GM23248 (cell line): ENCODE data around the gene CDH10. TPM values are rescaled to one million over a fixed set of nuclear protein-coding genes. Genes with fewer than 3 reads are reported as not detected.

Experiments
- DNase-seq: peaks from one replicate; pipeline ENCODE4 v3.0.0-alpha.2; 2015
- H2AFZ ChIP-seq: fragments of 200-600 bp; sonication (generic); 2 replicates; pipeline ENCODE4 v1.6.1; 2016; ENCODE audit warnings: antibody characterized with exemption
- H3F3A ChIP-seq: fragments of 200-600 bp; sonication (generic); 2 replicates; pipeline ENCODE4 v1.6.1; 2016; ENCODE audit warnings: mild to moderate bottlenecking, antibody characterized with exemption, mixed run types; ENCODE audit not compliant: insufficient read depth
- H3K27ac ChIP-seq: fragments of 200-600 bp; sonication (generic); 2 replicates; pipeline ENCODE4 v1.5.1; 2016; ENCODE audit warnings: mild to moderate bottlenecking
- H3K27me3 ChIP-seq: fragments of 200-600 bp; sonication (generic); replicated peaks from 2 replicates; pipeline ENCODE4 v1.6.1; 2016; ENCODE audit warnings: mild to moderate bottlenecking; ENCODE audit not compliant: insufficient read depth
- H3K36me3 ChIP-seq: fragments of 200-600 bp; sonication (generic); 2 replicates; pipeline ENCODE4 v1.6.1; 2016; ENCODE audit warnings: low read depth, mild to moderate bottlenecking
- H3K4me1 ChIP-seq: fragments of 200-600 bp; sonication (generic); 2 replicates; pipeline ENCODE4 v1.6.1; 2016; ENCODE audit warnings: mild to moderate bottlenecking; ENCODE audit not compliant: insufficient read depth
- H3K4me2 ChIP-seq: fragments of 200-600 bp; sonication (generic); one replicate; pipeline ENCODE4 v1.6.1; 2016; ENCODE audit warnings: mild to moderate bottlenecking; ENCODE audit not compliant: unreplicated experiment
- H3K4me3 ChIP-seq: fragments of 200-600 bp; sonication (generic); 2 replicates; pipeline ENCODE4 v1.5.1; 2016; ENCODE audit warnings: mild to moderate bottlenecking
- H3K79me2 ChIP-seq: fragments of 200-600 bp; sonication (generic); 2 replicates; pipeline ENCODE4 v1.6.1; 2016; ENCODE audit warnings: mild to moderate bottlenecking; ENCODE audit not compliant: insufficient read depth
- H3K9ac ChIP-seq: fragments of 200-600 bp; sonication (generic); 2 replicates; pipeline ENCODE4 v1.6.1; 2016; ENCODE audit warnings: mild to moderate bottlenecking
- H3K9me2 ChIP-seq: fragments of 200-600 bp; sonication (generic); 2 replicates; pipeline ENCODE4 v1.6.1; 2016; ENCODE audit warnings: mixed run types, mild to moderate bottlenecking, moderate library complexity; ENCODE audit not compliant: insufficient read depth
- H3K9me3 ChIP-seq: fragments of 200-600 bp; sonication (generic); one replicate; pipeline ENCODE4 v1.6.1; 2017; ENCODE audit warnings: low read depth
- H4K20me1 ChIP-seq: fragments of 200-600 bp; sonication (generic); 2 replicates; pipeline ENCODE4 v1.6.0; 2016; ENCODE audit not compliant: insufficient read depth
- EZH2 ChIP-seq: fragments of 200-600 bp; sonication (generic); IDR thresholded peaks from 2 replicates; pipeline ENCODE4 v1.6.1; 2018; ENCODE audit warnings: antibody characterized with exemption, mild to moderate bottlenecking; ENCODE audit not compliant: insufficient read depth, poor library complexity, severe bottlenecking
- EZH2phosphoT487 ChIP-seq: fragments of 200-600 bp; sonication (generic); IDR thresholded peaks from 2 replicates; pipeline ENCODE4 v1.6.1; 2018; ENCODE audit warnings: antibody characterized with exemption, moderate library complexity, mild to moderate bottlenecking, low read depth; ENCODE audit not compliant: insufficient read depth
- WGBS, 2 experiments: methylation state at CpG; one replicate each; pipeline ENCODE4 v1.1.6; 2015 to 2017; ENCODE audit warnings: low lambda C conversion rate in 2 of 2, low coverage in 1 of 2; ENCODE audit errors: missing lambda C conversion rate in 2 of 2; 5-methylcytosine and 5-hydroxymethylcytosine counted together
- in situ Hi-C: fragments of 300-500 bp; cut with MboI; formaldehyde crosslinking; loops from 2 replicates; pipeline ENCODE4 v1.15.0; 2020
- polyA plus RNA-seq: library from polyadenylated mRNA; unstranded; fragments of >200 nt; fragmentation: Nextera tagmentation; extraction: Ambion mirVana; gene quantifications from 2 replicates; pipeline ENCODE4 v1.2.1, GENCODE V29; 2016
- total RNA-seq: library from RNA; depleted of rRNA; stranded (reverse); fragments of >200 nt; shearing (Covaris generic); gene quantifications from 2 replicates; pipeline ENCODE4 v1.2.3, GENCODE V29; 2014

CDH10 gene
- total and polyA plus RNA-seq, 2 experiments from 2014 or later = 2.1 to 5.7 TPM

DNA sequence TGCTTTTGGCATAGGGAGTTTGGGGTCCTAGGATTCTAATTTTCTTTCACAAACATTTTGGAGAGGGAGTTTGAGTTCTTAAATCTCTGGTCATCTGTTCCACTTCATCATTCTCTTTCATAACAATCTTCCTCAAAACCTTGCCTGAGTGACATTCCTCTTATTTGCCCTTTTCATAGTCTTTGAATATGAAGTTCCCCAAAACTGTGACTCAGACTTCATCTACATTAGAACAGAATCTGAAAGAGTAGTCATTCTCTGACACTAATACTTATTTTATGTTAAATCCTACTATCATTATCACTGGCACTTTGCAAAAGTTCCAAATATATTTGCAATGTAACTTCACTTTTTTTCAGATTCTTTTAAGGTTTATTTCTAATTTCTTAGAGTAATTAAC lies 163.8 kb downstream of the CDH10 start:
- Histone ChIP-seq H3K27ac (no peak overlapping the region), H3K36me3 (no peaks in the 10 kb centered on the region), H4K20me1 (no peaks in the 10 kb centered on the region), H3K9me3 (no peaks in the 10 kb centered on the region), H3K4me1 (no peaks in the 10 kb centered on the region), H2AFZ (no peak overlapping the region), H3K4me2 (no peak overlapping the region), H3K9ac (no peak overlapping the region), H3K27me3 (no peaks in the 10 kb centered on the region), H3K9me2 (no peaks in the 10 kb centered on the region), H3K4me3 (no peak overlapping the region), H3K79me2 (no peaks in the 10 kb centered on the region), H3F3A (no peaks in the 10 kb centered on the region)
- no peak for TF ChIP-seq EZH2phosphoT487
- no peak for TF ChIP-seq EZH2
- in situ Hi-C loops = no loop called here
- DNase-seq = no peak

DNA sequence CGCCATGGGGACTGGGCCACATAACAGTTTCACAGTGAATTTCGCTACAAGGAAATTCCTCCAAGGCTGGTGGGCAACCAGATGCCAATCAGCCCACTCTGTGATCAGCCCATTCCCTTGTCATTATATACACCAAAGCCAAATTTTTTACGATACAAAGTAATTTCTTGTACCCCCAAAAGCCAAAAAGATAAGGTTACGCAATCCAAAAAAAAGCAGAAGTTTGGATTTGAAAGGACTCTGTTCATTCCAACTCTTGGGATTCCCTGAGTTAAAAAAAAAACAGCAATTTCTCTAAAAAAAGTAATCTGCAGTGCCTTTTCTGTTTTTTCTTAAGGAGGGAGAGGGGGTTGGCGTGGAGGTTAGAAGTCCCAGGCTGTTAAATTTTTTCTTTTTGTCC lies 166.8 kb downstream of the CDH10 start:
- in situ Hi-C loops = no loop called here
- no peak for DNase-seq

DNA sequence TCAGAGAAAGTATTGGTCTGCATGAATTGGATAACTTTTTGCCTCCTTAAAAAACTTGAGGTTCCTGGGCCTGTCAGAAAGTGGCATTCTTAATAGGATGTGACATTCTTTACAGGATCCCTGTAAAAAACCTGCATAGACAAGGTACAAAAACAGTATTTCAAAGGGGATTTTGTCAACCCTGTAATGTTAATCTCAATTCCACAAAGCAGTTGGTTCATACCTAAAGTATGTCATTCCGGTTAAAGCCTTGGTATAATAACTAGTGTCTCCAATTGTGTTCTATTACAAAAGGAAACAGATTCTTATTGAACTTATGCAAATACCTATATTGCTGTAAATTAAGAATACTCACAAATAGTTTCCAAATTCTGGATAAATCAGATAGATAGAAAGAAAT lies 169.7 kb downstream of the CDH10 start:
- H3K79me2 ChIP-seq = no peaks in the 10 kb centered on the region
- DNase-seq = no peak
- H2AFZ ChIP-seq = no peak overlapping the region
- no peak overlapping the region for H3K27ac ChIP-seq
- H3K4me2 ChIP-seq = no peak overlapping the region
- H3K36me3 ChIP-seq = no peaks in the 10 kb centered on the region
- H3K27me3 ChIP-seq = no peaks in the 10 kb centered on the region
- WGBS, 2 experiments = 49 to 56% methylated on average over 1 of the region's 1 CpG
- no peak overlapping the region for H3K4me3 ChIP-seq
- H3F3A ChIP-seq = no peaks in the 10 kb centered on the region
- H4K20me1 ChIP-seq = no peaks in the 10 kb centered on the region
- H3K9ac ChIP-seq = no peak overlapping the region
- in situ Hi-C loops = no loop called here
- H3K4me1 ChIP-seq = no peaks in the 10 kb centered on the region
- H3K9me2 ChIP-seq = no peaks in the 10 kb centered on the region; the same call in 1 of the 2 replicates
- TF ChIP-seq EZH2 = no peak
- no peak for TF ChIP-seq EZH2phosphoT487
- no peaks in the 10 kb centered on the region for H3K9me3 ChIP-seq

More for the DNA sequence above, 166.8 kb downstream of the CDH10 start:
- no peak overlapping the region for H3K27ac ChIP-seq
- H3K9ac ChIP-seq = no peak overlapping the region
- H3F3A ChIP-seq = no peaks in the 10 kb centered on the region
- WGBS, 2 experiments = 50 to 55% methylated on average over 5 of the region's 5 CpGs
- H3K9me2 ChIP-seq = no peaks in the 10 kb centered on the region
- H4K20me1 ChIP-seq = no peaks in the 10 kb centered on the region
- no peak overlapping the region for H3K4me3 ChIP-seq
- no peak overlapping the region for H2AFZ ChIP-seq
- H3K79me2 ChIP-seq = no peaks in the 10 kb centered on the region
- TF ChIP-seq EZH2phosphoT487 (no peak), EZH2 (no peak)
- no peaks in the 10 kb centered on the region for H3K27me3 ChIP-seq
- no peaks in the 10 kb centered on the region for H3K4me1 ChIP-seq
- no peaks in the 10 kb centered on the region for H3K36me3 ChIP-seq
- no peak overlapping the region for H3K4me2 ChIP-seq
- no peaks in the 10 kb centered on the region for H3K9me3 ChIP-seq

DNA sequence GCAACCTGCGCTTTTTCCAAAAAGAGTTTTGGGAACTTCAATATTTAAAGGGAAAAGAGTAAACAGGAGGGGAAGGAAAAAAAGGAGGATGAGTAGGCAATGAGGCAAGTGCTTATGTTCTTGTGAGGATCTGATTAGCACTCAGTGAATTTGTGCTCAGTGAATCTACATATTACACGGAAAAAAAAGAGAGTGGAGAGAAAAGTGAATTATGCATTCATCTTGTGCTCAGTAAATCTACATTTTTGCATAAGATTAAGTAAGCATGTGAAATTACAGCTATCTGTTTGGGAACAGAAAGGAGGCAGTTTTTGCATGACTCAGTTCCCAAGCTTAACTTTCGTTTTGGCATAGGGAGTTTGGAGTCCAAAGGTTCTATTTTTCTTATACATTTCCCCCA lies 170.1 kb downstream of the CDH10 start:
- no peaks in the 10 kb centered on the region for H4K20me1 ChIP-seq
- no peak overlapping the region for H3K27ac ChIP-seq
- DNase-seq = no peak
- H3K27me3 ChIP-seq = no peaks in the 10 kb centered on the region
- no peaks in the 10 kb centered on the region for H3K79me2 ChIP-seq
- no peaks in the 10 kb centered on the region for H3K9me3 ChIP-seq
- no peaks in the 10 kb centered on the region for H3F3A ChIP-seq
- 36 to 37% methylated on average over 3 of the region's 3 CpGs for WGBS, 2 experiments
- no peaks in the 10 kb centered on the region for H3K36me3 ChIP-seq
- H3K4me2 ChIP-seq = no peak overlapping the region
- no peak overlapping the region for H2AFZ ChIP-seq
- no peak for TF ChIP-seq EZH2
- no peak for TF ChIP-seq EZH2phosphoT487
- no peaks in the 10 kb centered on the region; the same call in 1 of the 2 replicates for H3K9me2 ChIP-seq
- no peaks in the 10 kb centered on the region for H3K4me1 ChIP-seq
- H3K9ac ChIP-seq = no peak overlapping the region
- no peak overlapping the region for H3K4me3 ChIP-seq
- in situ Hi-C loops = no loop called here

DNA sequence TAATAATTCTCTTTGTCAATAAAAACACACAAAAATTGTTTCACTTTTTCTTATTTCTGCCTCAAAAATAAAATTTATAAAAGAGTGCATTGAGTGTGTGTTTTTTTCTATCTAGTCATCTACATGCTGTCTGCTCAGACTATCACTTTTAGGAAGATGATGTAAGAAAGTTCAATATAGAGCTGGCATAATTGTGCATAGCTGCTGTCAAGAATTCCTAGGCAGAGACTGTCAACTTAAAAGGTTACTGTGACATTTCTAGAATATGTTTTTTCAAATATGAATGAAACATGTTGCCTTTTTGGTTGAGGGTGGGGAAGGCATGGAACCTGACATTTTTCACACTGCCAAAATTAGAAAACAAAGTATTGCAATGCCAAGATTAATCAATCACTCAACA lies 172.3 kb downstream of the CDH10 start:
- Histone ChIP-seq H3K27ac (no peak overlapping the region), H3K4me2 (no peak overlapping the region), H2AFZ (no peak overlapping the region), H3K4me1 (no peaks in the 10 kb centered on the region), H3K9me2 (no peaks in the 10 kb centered on the region; the same call in 1 of the 2 replicates), H3K27me3 (no peaks in the 10 kb centered on the region), H3F3A (no peaks in the 10 kb centered on the region), H3K4me3 (no peak overlapping the region), H3K9ac (no peak overlapping the region), H3K36me3 (no peaks in the 10 kb centered on the region), H4K20me1 (no peaks in the 10 kb centered on the region), H3K9me3 (no peaks in the 10 kb centered on the region), H3K79me2 (no peaks in the 10 kb centered on the region)
- no peak for TF ChIP-seq EZH2
- TF ChIP-seq EZH2phosphoT487 = no peak
- in situ Hi-C loops = no loop called here
- no peak for DNase-seq
